ENCODE data around the gene SNAPC4. TPM values are rescaled to one million over a fixed set of nuclear protein-coding genes. Genes with fewer than 3 reads are reported as not detected.

The SNAPC4 gene
- polyA plus RNA-seq, 3 donors: 9.5 to 12.1 (median 9.7) TPM

- DNase-seq (ENCODE audit: low read depth in 3 of 3, low spot score in 2 of 3): no peak
Measured at GRCh38 chr9:136373300-136374182, 26.4 kb downstream of the SNAPC4 start, which contains the start of gene CARD9. CARD9 (minus strand) TSS chr9:136373669; CDS start chr9:136372078, 1,591 bp downstream.

- no peak for DNase-seq (ENCODE audit: low read depth in 3 of 3, low spot score in 2 of 3)
Measured at GRCh38 chr9:136372561-136373299, 27.2 kb downstream of the SNAPC4 start.

- no peak for DNase-seq (ENCODE audit: low read depth in 3 of 3, low spot score in 2 of 3)
Measured at GRCh38 chr9:136372006-136372405, 28.0 kb downstream of the SNAPC4 start.

GRCh38 chr9:136371533-136371880, 28.5 kb downstream of the SNAPC4 start:
- DNase-seq (ENCODE audit: low read depth in 3 of 3, low spot score in 2 of 3): no peak

- DNase-seq (ENCODE audit: low read depth in 3 of 3, low spot score in 2 of 3): no peak
Measured at GRCh38 chr9:136370687-136371532, 29.1 kb downstream of the SNAPC4 start.

- DNase-seq (ENCODE audit: low read depth in 3 of 3, low spot score in 2 of 3): no peak
Measured at GRCh38 chr9:136370037-136370436, 29.9 kb downstream of the SNAPC4 start.

- no peak for DNase-seq (ENCODE audit: low read depth in 3 of 3, low spot score in 2 of 3)
Measured at GRCh38 chr9:136368190-136368589, 31.8 kb downstream of the SNAPC4 start.

GRCh38 chr9:136367296-136368145, 32.4 kb downstream of the SNAPC4 start:
- no peak for DNase-seq (ENCODE audit: low read depth in 3 of 3, low spot score in 2 of 3)

GRCh38 chr9:136366826-136367225, 33.1 kb downstream of the SNAPC4 start:
- DNase-seq (ENCODE audit: low read depth in 3 of 3, low spot score in 2 of 3): no peak

- DNase-seq (ENCODE audit: low read depth in 3 of 3, low spot score in 2 of 3): no peak
Measured at GRCh38 chr9:136365775-136366222, 34.2 kb downstream of the SNAPC4 start.

- DNase-seq (ENCODE audit: low read depth in 3 of 3, low spot score in 2 of 3): no peak
Measured at GRCh38 chr9:136364942-136365774, 34.8 kb downstream of the SNAPC4 start.

- no peak for DNase-seq (ENCODE audit: low read depth in 3 of 3, low spot score in 2 of 3)
Measured at GRCh38 chr9:136363949-136364748, 35.8 kb downstream of the SNAPC4 start.

- peak; percentile 67 to 85 (median 82) for DNase-seq (ENCODE audit: low read depth in 3 of 3, low spot score in 2 of 3)
Measured at GRCh38 chr9:136363106-136363948, 36.6 kb downstream of the SNAPC4 start, which contains the start of gene DNLZ. DNLZ (minus strand) TSS chr9:136363744; CDS start chr9:136363714, 30 bp downstream.

GRCh38 chr9:136362450-136362784, 37.6 kb downstream of the SNAPC4 start:
- DNase-seq (ENCODE audit: low read depth in 3 of 3, low spot score in 2 of 3): no peak

- no peak for DNase-seq (ENCODE audit: low read depth in 3 of 3, low spot score in 2 of 3)
Measured at GRCh38 chr9:136361754-136362449, 38.1 kb downstream of the SNAPC4 start.

GRCh38 chr9:136361047-136361753, 38.8 kb downstream of the SNAPC4 start:
- DNase-seq (ENCODE audit: low read depth in 3 of 3, low spot score in 2 of 3): no peak
